Right kidney (tissue), 1 donor: ENCODE results near the gene CAMK2G.
"Not testable (repeated sequence)": the region's sequence is repeated elsewhere in the genome, so short reads cannot be mapped to it uniquely, and the experiment has no call there.

Source experiments
- DNase-seq: peaks from one replicate; pipeline ENCODE4 v3.0.0-alpha.2; 2016

Gene CAMK2G

GRCh38 chr10:73839276-73839966 lies 34.9 kb downstream of the CAMK2G start:
- no peak for DNase-seq

- no peak for DNase-seq
These were observed 35.5 kb downstream of the CAMK2G start for GRCh38 chr10:73838827-73839226.

DNA sequence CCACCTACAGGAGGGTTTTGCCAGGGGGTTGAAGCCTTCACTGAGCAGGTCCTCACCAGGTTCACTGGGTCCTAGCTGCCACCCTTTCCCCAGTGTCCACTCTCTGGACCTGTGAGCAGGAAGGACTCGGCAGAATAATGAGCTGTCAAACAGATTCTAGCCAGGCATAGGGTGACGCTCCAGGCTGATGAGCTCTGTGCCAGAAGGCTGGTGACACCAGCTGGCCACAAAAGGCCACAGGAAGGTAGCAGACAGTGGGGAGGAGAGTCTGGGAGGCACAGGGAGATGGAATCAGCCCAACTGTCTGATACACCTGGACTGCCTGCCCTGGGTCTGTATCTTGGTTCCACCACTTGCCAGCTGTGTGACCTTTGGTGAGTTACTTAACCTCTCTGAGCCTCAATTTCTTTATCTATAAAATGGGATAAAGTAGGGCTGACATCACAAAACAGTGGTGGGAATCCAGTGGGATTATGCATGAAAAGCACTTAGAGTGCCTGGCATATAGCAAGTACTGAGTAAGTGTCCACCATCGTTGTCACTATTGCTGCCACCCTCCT lies 36.3 kb downstream of the CAMK2G start:
- no peak for DNase-seq

DNA sequence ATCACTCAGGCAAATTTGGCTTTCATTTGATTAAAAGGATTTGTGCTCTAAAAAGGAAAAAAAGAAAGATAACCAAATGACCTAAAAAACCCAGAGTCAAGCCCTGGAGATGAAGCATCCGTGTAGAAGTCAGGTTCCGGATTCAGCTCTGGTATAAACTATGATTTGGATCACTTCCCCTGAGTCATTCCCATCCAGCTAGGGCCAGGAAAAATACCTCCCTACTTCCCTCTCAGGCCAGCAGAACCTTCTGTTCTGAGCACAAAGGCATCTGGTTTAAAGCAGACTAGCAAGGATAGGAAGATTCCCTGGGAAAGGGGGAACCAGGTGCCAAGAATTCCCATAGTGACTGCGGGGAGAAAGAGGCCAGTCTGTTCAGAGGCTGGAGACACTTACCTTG lies 37.3 kb downstream of the CAMK2G start:
- DNase-seq = no peak

DNA sequence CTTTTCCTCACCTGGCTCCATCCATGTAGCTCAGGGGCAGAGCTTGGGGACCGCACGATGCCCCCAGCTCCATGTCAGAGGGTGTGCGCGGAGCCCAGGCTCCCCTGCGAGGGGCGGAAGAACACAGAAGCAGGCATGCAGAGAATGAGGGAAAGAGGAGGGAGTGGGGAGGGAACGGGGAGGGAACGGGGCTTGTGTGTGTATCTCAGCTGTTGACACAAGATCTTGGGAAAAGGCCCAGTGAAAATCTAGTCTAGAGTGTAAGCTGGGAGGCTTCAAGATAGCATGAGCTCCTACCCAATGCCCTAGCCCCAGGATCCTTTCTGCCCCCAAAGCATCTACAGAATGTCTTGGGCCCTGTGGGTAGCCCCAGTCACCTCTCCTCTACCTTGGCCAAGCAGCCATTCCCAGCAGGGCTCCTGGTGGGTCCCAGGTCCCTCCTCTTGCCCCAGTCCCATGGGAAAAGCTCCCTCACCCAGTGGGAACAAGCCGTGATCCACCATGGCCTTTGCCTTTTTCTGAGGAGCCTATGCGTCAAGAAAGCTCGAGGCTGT lies 37.9 kb downstream of the CAMK2G start:
- no peak for DNase-seq

DNA sequence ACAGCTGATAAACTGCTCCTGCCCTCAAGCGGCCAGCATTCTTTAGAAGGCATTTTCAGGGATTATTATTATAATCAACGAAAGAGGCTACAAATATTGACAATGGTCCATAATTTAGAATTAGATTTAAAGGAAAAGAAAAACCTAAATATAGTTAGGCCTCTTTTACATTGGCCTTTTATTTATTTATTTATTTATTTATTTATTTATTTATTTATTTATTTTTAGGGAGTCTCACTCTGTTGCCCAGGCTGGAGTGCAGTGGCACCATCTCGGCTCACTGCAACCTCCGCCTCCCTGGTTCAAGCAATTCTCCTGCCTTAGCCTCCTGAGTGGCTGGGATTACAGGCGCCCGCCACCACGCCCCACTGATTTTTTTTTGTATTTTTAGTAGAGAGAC lies 45.3 kb downstream of the CAMK2G start:
- DNase-seq = not testable (repeated sequence)

GRCh38 chr10:73828161-73828560 lies 46.2 kb downstream of the CAMK2G start:
- DNase-seq = no peak

DNA sequence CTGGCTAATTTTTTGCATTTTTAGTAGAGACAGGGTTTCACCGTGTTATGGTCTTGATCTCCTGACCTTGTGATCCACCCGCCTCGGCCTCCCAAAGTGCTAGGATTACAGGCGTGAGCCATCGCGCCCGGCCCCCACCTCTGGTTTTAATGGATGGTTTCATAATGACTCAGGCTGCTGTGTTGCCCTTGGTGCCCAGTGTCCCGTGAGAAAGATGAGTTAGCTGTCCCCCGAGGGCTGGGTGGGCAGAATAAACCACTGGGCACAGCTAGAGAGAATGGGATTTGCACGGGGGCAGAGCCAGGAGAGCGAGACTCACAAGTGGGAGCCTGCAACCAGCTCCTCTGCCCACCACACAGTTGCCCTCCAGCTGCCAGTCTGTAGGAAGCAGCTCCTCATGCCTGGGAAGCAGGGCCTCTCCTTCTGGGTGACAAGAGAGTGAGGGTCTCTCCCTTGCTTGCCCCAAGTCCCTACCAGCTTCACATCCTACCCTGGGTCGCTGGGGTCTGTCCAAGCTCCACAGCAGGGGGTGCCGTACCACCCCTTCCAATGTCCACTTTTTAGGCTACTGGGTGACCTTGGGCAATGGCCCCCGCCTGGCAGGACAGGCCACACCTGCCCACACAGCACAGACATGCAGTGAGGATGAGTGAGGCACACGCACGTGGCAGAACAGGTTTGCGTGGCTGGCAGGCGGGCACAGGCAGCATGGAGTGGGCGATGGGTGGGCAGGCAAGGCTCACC lies 46.8 kb downstream of the CAMK2G start:
- DNase-seq = no peak

GRCh38 chr10:73824146-73824725 lies 50.1 kb downstream of the CAMK2G start:
- no peak for DNase-seq

GRCh38 chr10:73823391-73823790 lies 51.0 kb downstream of the CAMK2G start:
- DNase-seq = no peak

- DNase-seq = no peak
These were observed 54.8 kb downstream of the CAMK2G start for GRCh38 chr10:73819513-73820093.

- DNase-seq = peak; percentile 41
These were observed 55.3 kb downstream of the CAMK2G start for GRCh38 chr10:73819081-73819480.

DNA sequence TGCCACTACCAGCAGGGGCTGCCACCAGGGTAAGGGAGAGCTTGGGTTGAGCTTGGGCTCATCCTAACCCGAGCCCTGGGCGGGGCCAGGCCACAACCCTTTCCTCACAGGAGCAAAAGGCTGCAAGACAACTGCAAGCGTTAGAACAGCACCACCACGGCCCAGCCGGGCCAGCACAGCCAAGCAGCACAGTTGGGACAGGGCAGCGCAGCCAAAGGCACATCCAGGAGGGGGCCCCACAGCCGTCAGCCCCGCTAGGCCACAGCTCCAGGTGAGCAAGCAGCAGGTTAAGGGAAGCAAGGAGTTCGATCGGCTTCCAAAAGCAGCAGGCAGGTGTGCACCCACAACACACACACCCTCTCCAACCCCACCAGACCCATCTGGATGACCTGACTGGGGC lies 56.0 kb downstream of the CAMK2G start:
- no peak for DNase-seq

DNA sequence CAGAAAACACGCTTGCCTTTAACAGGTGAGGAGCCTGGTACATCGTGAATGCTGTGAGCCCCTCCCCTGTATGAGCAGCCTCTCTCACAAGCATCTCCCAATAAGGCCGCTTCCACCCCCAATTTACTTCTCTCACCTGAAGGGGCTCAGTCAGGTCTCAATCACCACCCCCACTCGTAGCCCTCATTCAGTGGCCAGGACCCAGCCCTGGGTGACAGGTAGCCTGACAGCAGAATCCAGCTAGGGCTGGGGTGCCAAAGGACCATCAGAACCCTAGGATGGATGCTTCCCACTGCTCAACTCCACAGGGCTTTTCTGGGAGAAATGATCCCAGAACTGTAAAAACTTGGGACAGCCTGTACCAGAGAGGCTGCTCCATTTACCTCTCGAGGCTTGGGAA lies 56.5 kb downstream of the CAMK2G start:
- DNase-seq = no peak

DNA sequence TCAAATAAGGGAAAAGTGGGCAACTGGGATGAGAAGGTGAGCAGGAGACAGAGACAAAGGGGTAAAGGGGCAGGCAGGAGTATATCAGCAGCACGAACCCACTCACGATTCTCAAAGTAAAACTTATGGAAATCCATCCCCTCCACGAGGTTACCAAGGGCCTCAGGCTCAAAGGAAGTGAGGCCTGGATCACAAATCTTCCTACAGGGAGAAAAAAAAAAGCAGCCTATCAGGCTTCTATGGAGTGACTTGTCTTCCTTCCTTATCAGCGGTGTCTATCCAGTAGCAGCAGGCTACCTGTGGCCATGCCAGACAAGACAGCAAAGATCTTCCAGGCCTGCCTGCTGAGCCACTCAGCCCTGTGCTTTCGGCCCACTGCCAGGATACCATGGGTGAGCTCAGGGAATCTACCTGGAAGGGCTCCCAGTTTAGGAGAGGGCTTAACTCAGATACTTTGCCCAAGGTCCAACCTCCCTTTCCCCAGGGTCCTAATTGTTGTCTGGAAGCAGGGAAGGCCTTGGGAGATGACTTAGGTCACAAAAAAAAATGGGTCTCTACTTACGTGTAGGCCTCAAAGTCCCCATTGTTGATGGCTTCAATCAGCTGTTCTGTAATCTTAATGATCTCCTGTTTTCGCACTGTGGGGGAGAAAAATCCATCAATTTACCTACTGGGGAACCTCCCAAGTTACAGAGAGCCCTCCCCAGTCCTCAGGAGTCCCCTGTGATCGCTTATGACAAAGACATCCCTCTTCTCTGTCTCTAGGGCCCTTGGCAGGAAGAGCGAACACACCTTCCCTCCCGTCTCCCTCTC lies 57.2 kb downstream of the CAMK2G start:
- no peak for DNase-seq

DNA sequence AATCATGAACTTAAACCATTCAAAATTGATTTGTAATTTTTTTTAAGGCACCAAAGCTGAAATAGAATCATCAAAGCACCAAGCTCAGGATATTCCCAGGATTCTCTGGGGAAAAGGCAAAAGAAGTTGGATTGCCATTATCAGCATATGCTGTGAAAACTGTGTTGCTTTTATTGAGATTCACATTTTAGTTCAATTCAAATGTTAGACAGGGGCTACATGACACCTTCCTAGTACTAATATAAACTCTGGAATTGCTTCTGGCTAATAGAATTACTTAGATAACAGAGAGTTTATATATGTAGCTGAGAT lies 58.7 kb downstream of the CAMK2G start:
- DNase-seq = no peak

DNA sequence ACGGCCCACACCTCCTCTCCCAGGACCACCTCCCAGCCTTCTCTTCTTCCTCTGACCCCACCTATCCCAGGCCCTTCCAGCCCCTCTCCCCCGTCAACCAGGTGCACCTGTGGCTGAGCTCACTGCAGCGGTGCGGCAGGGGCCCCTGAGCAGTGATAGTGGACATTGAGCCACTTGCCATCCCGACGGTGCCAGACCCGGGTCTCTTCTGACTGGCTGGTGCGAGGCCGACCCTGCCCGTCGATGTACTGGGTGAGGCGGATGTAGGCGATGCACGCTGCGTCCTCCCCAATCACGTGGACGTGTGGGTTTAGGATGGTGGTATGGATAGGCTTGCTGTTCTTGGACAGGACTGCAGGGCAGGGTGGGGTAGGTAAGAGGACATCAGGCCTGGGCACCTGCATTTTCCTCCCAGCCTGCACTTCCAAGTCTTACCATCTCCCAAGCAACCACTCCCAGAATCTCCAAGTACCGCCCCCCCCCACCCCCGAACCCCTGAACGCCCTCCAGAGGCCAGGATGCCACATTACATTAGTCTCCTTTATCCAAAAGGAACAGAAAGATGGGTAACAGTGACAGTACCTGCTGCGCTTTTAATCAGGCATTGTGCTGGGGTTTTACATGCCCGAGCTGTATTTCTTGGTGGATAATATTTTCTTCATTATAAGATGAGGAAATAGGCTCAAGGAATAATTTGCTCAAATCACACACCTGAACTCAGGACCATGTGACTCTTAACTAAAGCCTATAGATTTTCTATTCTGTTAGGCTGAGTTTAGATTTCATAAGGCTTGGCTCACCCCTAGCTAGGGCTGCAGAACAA lies 59.2 kb downstream of the CAMK2G start:
- DNase-seq = no peak

DNA sequence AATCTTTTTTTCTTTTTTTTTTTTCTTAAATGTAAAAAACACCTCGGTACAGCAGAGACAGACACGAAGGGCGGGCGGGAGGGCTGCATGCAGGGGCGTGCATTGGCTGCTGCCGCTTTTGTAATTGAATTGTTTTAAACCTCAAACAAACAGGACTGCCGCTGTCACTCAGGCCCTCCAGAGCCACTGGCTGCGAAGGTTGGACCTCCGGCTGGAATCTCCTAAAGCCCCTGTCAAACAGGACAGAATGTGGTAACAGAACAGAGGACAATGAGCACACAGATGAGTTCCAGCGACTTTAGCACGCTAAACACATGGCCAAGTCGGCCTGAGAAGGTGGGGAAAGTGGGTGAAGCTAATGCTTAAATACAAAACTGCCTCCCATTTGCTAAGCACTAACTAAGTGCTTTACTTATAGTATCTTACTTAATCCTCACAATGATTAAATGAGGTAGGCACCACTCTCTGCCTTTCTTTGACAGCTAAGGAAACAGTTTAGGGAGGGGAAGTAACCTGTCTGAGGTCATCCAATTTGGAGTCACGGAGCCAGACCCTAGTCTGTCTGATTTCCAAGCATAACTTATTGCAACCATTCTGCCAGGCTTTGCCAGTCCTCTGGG lies 60.0 kb downstream of the CAMK2G start:
- DNase-seq = no peak

DNA sequence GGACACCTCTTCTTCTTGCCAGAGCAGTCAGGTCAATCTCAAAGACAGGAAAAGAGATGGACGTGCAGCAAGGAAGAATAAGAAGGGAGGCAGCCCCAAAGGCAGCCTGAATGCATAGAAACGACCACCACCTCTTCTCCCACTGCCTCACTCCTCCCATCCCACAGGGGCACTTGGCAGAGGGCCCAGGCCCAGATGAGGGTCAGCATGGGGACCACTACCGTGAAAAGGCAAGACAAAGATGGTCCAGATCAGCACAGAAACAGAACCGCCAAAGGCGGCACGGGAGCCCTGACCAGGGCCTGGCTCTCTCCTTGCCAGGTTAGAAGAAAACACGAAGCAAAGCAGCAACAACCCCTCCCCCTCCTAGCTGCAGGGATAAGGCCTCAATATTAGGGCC lies 61.0 kb downstream of the CAMK2G start:
- no peak for DNase-seq

DNA sequence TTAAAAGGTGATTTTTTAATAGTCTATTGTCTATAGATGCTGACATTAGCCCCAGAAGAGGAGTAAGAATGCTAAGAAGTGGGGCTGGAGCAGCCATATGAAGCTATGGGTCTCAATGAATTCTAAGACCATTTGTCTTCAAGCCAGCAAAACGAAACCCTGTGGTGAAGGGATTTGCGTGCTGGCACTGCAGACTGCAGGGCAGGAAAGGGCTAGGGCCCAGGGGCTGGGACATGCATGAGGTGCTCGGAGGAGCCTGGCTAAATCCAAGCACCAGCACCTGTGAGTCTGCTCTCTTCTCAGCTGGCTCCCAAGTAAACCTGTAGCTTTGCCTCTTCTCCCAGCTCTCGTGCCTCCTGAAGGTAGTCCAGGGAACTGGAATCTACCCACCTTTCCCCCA lies 61.7 kb downstream of the CAMK2G start:
- no peak for DNase-seq
